Activated naive CD8-positive, alpha-beta T cell (primary cell): Measurements from ENCODE around the gene RPS16.

Source experiments
- H3K27ac Mint-ChIP-seq: one replicate; pipeline ENCODE4 v1.8.0; 2021; ENCODE audit warnings: mixed read lengths
- H3K27me3 Mint-ChIP-seq: one replicate; pipeline ENCODE4 v1.8.0; 2021; ENCODE audit warnings: mixed read lengths
- H3K36me3 Mint-ChIP-seq: one replicate; pipeline ENCODE4 v1.8.0; 2021; ENCODE audit warnings: mixed read lengths
- H3K4me1 Mint-ChIP-seq: one replicate; pipeline ENCODE4 v1.8.0; 2021; ENCODE audit warnings: low read depth, mixed read lengths
- H3K4me3 Mint-ChIP-seq: one replicate; pipeline ENCODE4 v1.8.0; 2021; ENCODE audit warnings: mild to moderate bottlenecking, mixed read lengths
- H3K9me3 Mint-ChIP-seq: one replicate; pipeline ENCODE4 v1.8.0; 2021; ENCODE audit warnings: low read depth, mixed read lengths

The RPS16 gene

DNA sequence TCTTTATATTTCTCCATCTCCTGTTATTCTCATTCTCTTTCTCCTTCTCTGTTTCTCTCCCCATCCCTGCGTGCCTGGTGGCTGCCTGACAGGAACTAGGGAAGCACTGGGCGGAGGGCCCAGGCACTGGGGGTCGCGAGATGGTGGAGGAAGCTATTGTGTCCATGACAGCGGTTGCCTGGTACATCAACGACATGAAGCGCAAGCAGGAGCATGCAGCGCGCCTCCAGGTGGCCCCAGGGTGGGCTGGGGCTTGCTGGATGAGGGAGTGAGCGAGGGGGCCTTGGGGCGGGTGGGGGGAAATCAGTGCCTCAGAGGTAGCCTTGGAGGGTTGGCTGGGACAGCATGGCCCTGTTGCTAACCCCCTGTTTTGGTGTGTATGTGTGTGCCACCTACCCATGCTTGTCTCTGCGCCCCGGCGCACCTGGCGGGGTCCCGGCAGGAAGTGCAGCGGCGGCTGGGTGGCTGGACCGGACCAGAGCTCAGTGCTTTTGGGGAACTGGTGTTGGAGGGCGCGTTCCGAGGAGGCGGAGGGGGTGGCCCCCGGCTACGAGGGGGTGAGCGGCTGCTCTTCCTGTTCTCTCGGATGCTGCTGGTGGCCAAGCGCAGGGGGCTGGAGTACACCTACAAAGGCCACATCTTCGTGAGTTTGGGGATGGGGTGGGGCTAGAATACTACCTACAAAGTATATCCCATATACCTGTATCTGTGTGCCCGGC is 18.1 kb downstream of the RPS16 start:
- Mint-ChIP-seq H3K36me3 (no peaks in the 10 kb centered on the region), H3K9me3 (no peaks in the 10 kb centered on the region), H3K27me3 (no peaks in the 10 kb centered on the region), H3K4me3 (no peak overlapping the region), H3K4me1 (peaks cover 13% of the 10 kb centered on the region), H3K27ac (peak overlapping the region; percentile 12)

- no peak overlapping the region for H3K27ac Mint-ChIP-seq
Measured at GRCh38 chr19:39416152-39417120, 19.3 kb downstream of the RPS16 start.

GRCh38 chr19:39415111-39416046 is 20.4 kb downstream of the RPS16 start:
- Mint-ChIP-seq H3K27me3 (no peaks in the 10 kb centered on the region), H3K27ac (no peak overlapping the region), H3K9me3 (no peaks in the 10 kb centered on the region), H3K4me1 (peaks cover 30% of the 10 kb centered on the region), H3K36me3 (no peaks in the 10 kb centered on the region), H3K4me3 (no peak overlapping the region)

More at GRCh38 chr19:39416152-39417120, 19.3 kb downstream of the RPS16 start:
- Mint-ChIP-seq H3K4me1 (peaks cover 20% of the 10 kb centered on the region), H3K9me3 (no peaks in the 10 kb centered on the region), H3K27me3 (no peaks in the 10 kb centered on the region), H3K4me3 (no peak overlapping the region), H3K36me3 (no peaks in the 10 kb centered on the region)

- Mint-ChIP-seq H3K36me3 (no peaks in the 10 kb centered on the region), H3K4me1 (peaks cover 33% of the 10 kb centered on the region), H3K27ac (peak overlapping the region; percentile 72), H3K4me3 (peak overlapping the region; percentile 87), H3K27me3 (no peaks in the 10 kb centered on the region), H3K9me3 (no peaks in the 10 kb centered on the region)
Measured at GRCh38 chr19:39413911-39414608, 21.7 kb downstream of the RPS16 start.

GRCh38 chr19:39413272-39413910 is 22.4 kb downstream of the RPS16 start:
- Mint-ChIP-seq H3K9me3 (no peaks in the 10 kb centered on the region), H3K36me3 (peaks cover 5% of the 10 kb centered on the region), H3K27ac (peak overlapping the region; percentile 72), H3K4me1 (peaks cover 38% of the 10 kb centered on the region), H3K27me3 (no peaks in the 10 kb centered on the region), H3K4me3 (peak overlapping the region; percentile 87)

DNA sequence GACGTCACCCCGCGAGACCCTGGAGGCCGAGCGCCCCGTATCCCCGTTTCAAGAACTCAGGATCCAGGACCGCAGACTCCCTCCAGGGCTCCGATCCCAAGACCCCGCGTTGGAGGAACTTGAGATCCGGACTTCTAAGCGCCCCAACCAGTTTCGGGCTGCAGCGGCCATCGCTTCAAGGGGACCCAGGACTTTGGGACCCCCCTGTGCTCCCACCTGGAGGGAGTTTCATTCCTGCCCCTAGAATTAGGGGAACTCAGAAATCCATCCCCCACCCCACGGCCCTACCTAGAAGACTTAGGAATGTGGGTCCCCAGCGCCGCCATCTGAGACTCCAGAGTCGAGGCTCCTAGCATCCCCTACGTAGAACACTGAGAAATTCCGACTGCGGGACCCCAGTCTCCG is 22.9 kb downstream of the RPS16 start:
- H3K36me3 Mint-ChIP-seq = peaks cover 5% of the 10 kb centered on the region

DNA sequence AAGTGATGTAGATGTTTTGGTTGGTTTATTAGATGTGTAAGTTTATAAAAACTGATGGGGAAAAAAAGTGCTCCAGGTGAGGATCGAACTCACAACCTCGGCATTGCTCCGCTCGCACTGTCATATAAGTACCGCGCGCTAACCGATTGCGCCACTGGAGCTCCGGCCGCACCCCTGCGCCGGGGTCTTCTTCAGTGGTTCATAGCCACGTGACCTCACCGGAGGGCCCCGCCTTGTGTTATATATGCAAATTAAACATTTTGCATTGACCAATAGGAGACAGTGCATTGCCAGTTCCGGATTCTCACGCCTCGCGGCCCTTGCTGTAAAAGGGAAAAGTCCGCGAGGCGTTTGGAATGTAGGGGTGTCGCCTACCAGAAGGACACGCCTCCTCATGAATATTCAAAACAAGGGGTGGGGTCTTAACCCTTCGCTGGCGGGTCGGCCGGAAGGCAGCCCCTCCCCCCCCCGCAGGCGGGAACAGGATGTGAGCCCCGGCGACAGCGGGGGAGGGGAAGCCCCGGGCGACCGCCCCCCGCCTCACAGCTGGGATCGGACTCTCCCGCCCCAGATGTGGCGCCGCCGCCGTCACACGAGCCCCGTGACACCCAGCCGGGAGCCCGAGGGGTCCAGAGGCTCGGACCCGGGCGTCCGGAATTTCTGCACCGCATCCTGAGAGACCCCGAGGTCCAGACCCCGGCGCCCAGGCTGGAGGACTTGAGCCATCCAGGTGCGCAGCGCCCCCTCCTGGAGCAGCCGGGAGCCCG is 23.5 kb downstream of the RPS16 start, which contains the start of gene PLEKHG2:
TSS of gene PLEKHG2 (plus strand) at position 570 of the 767 bp plus-strand sequence. CDS start 1,418 bp downstream, outside the sequence.
- peaks cover 5% of the 10 kb centered on the region for H3K36me3 Mint-ChIP-seq
- no peaks in the 10 kb centered on the region for H3K27me3 Mint-ChIP-seq
- H3K9me3 Mint-ChIP-seq = no peaks in the 10 kb centered on the region
- peaks cover 41% of the 10 kb centered on the region for H3K4me1 Mint-ChIP-seq
- H3K4me3 Mint-ChIP-seq = peak within 1 kb of the TSS; percentile 84
- H3K27ac Mint-ChIP-seq = peak within 1 kb of the TSS; percentile 93

More for the DNA sequence above, 22.9 kb downstream of the RPS16 start:
- peaks cover 40% of the 10 kb centered on the region for H3K4me1 Mint-ChIP-seq
- H3K27ac Mint-ChIP-seq = no peak overlapping the region
- no peaks in the 10 kb centered on the region for H3K9me3 Mint-ChIP-seq
- H3K4me3 Mint-ChIP-seq = peak overlapping the region; percentile 84
- no peaks in the 10 kb centered on the region for H3K27me3 Mint-ChIP-seq

DNA sequence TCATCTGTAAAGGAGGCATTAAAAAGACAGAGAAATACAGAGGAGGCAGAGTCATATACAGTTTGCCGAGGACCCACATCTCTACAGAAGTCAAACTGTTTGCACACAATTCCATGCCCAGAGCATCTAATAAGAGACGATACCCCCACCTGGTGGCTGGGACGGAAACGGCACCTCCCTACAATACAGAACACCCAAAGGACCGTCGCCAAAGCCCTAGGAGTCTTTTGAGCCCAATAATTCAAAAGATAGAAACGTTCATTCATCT is 24.0 kb downstream of the RPS16 start:
- no peaks in the 10 kb centered on the region for H3K27me3 Mint-ChIP-seq
- no peaks in the 10 kb centered on the region for H3K9me3 Mint-ChIP-seq
- H3K4me1 Mint-ChIP-seq = peaks cover 41% of the 10 kb centered on the region
- peak overlapping the region; percentile 93 for H3K27ac Mint-ChIP-seq
- H3K36me3 Mint-ChIP-seq = peaks cover 5% of the 10 kb centered on the region
- H3K4me3 Mint-ChIP-seq = peak overlapping the region; percentile 84

- Mint-ChIP-seq H3K9me3 (no peaks in the 10 kb centered on the region), H3K27me3 (no peaks in the 10 kb centered on the region), H3K4me3 (peak overlapping the region; percentile 84), H3K36me3 (peaks cover 5% of the 10 kb centered on the region), H3K4me1 (peaks cover 42% of the 10 kb centered on the region), H3K27ac (peak overlapping the region; percentile 93)
Measured at GRCh38 chr19:39411081-39411831, 24.5 kb downstream of the RPS16 start.

DNA sequence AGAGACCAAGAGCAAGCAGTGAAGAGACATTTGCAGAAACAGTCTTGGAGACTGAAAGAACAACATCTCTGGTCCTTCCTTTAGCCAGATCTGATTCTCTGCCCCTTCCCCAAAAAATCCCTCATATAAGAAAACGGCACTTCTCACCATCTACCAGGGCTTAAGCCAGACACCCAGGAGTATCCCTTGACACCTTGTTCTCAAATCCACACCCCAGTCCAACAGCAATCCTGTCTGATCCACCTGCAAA is 25.0 kb downstream of the RPS16 start:
- H3K4me3 Mint-ChIP-seq = peak overlapping the region; percentile 84
- H3K9me3 Mint-ChIP-seq = no peaks in the 10 kb centered on the region
- H3K27ac Mint-ChIP-seq = peak overlapping the region; percentile 93
- H3K27me3 Mint-ChIP-seq = no peaks in the 10 kb centered on the region
- H3K4me1 Mint-ChIP-seq = peaks cover 45% of the 10 kb centered on the region
- H3K36me3 Mint-ChIP-seq = peaks cover 5% of the 10 kb centered on the region

GRCh38 chr19:39410017-39410830 is 25.5 kb downstream of the RPS16 start:
- Mint-ChIP-seq H3K27me3 (no peaks in the 10 kb centered on the region), H3K4me1 (peaks cover 51% of the 10 kb centered on the region), H3K36me3 (peaks cover 5% of the 10 kb centered on the region), H3K9me3 (no peaks in the 10 kb centered on the region), H3K27ac (peak overlapping the region; percentile 93), H3K4me3 (peak overlapping the region; percentile 84)
